Measurements from ENCODE around the gene TNRC6C. TPM values are rescaled to one million over a fixed set of nuclear protein-coding genes. Genes with fewer than 3 reads are reported as not detected.
A peak's percentile ranks its signal among the peaks of the same experiment; 100 is the strongest.

The TNRC6C gene
- total and polyA plus RNA-seq, 7 donors, result 1.2 to 22.4 (median 11.4) TPM

- peaks cover 9% of the 10 kb centered on the region for H3K4me1 ChIP-seq
- intact Hi-C loops (cut with DNase I), result no loop called here
- DNase-seq, result peak in 1 of 2 donors; percentile 61
- H3K27ac ChIP-seq, result no peak overlapping the region
- H3K9me3 ChIP-seq, result no peaks in the 10 kb centered on the region
- no peaks in the 10 kb centered on the region for H3K36me3 ChIP-seq (ENCODE audit: insufficient read depth in 1 of 2, low read depth in 1 of 2)
- H3K27me3 ChIP-seq (ENCODE audit: insufficient read depth in 3 of 3, low read length in 2 of 3), result peaks cover 0 to 25% (median 9%) of the 10 kb centered on the region in 3 donors
- no peak for TF ChIP-seq CTCF (IDR thresholded peaks at IDR 0.05)
- no peak for ATAC-seq
- H3K4me3 ChIP-seq, result no peak overlapping the region
- 82 to 88% (median 84%) methylated on average over 29 to 30 of the region's 30 CpGs for WGBS, 3 donors
These were observed 165.8 kb downstream of the TNRC6C start for GRCh38 chr17:78124081-78124835.

GRCh38 chr17:78124836-78125137 is 166.3 kb downstream of the TNRC6C start:
- H3K4me1 ChIP-seq, result peaks cover 9% of the 10 kb centered on the region
- no peaks in the 10 kb centered on the region for H3K36me3 ChIP-seq (ENCODE audit: insufficient read depth in 1 of 2, low read depth in 1 of 2)
- H3K4me3 ChIP-seq, result peak overlapping the region; percentile 11
- WGBS, 3 donors, result 81 to 90% (median 89%) methylated on average over 10 to 12 of the region's 12 CpGs
- peaks cover 0 to 30% (median 11%) of the 10 kb centered on the region in 3 donors for H3K27me3 ChIP-seq (ENCODE audit: insufficient read depth in 3 of 3, low read length in 2 of 3)
- TF ChIP-seq CTCF (IDR thresholded peaks at IDR 0.05), result no peak
- DNase-seq (no peak), ATAC-seq (no peak)
- intact Hi-C loops (cut with DNase I), result no loop called here
- no peak overlapping the region for H3K27ac ChIP-seq
- H3K9me3 ChIP-seq, result no peaks in the 10 kb centered on the region

- H3K9me3 ChIP-seq, result no peaks in the 10 kb centered on the region
- H3K4me1 ChIP-seq, result peaks cover 9% of the 10 kb centered on the region
- H3K27me3 ChIP-seq (ENCODE audit: insufficient read depth in 3 of 3, low read length in 2 of 3), result peaks cover 0 to 35% (median 11%) of the 10 kb centered on the region in 3 donors
- DNase-seq (peak in 1 of 2 donors; percentile 52), ATAC-seq (no peak)
- no peak overlapping the region for H3K27ac ChIP-seq
- intact Hi-C loops (cut with DNase I), result no loop called here
- TF ChIP-seq CTCF (IDR thresholded peaks at IDR 0.05), result no peak
- no peaks in the 10 kb centered on the region for H3K36me3 ChIP-seq (ENCODE audit: insufficient read depth in 1 of 2, low read depth in 1 of 2)
- 78 to 87% (median 80%) methylated on average over 33 to 39 of the region's 39 CpGs for WGBS, 3 donors
- H3K4me3 ChIP-seq, result peak overlapping the region; percentile 11
These were observed 166.8 kb downstream of the TNRC6C start for GRCh38 chr17:78125138-78125913.

- no peaks in the 10 kb centered on the region for H3K36me3 ChIP-seq (ENCODE audit: insufficient read depth in 1 of 2, low read depth in 1 of 2)
- DNase-seq (peak in 1 of 2 donors; percentile 64), ATAC-seq (no peak)
- peaks cover 9% of the 10 kb centered on the region for H3K4me1 ChIP-seq
- no peaks in the 10 kb centered on the region for H3K9me3 ChIP-seq
- peaks cover 0 to 44% (median 13%) of the 10 kb centered on the region in 3 donors for H3K27me3 ChIP-seq (ENCODE audit: insufficient read depth in 3 of 3, low read length in 2 of 3)
- no peak for TF ChIP-seq CTCF (IDR thresholded peaks at IDR 0.05)
- WGBS, 3 donors, result 59 to 67% (median 61%) methylated on average over 25 of the region's 25 CpGs
- peak overlapping the region; percentile 78 for H3K4me3 ChIP-seq
- intact Hi-C loops (cut with DNase I), result no loop called here
- peak overlapping the region; percentile 61 for H3K27ac ChIP-seq
These were observed 167.7 kb downstream of the TNRC6C start for GRCh38 chr17:78125976-78126894.

Measured in psoas muscle (tissue), 8 donors.